Loucy (cell line): ENCODE measurements around the gene NFKBIA.

ENCODE experiments used
- H2AFZ ChIP-seq: fragments of 200-600 bp; sonication (generic); 2 replicates; pipeline ENCODE4 v1.6.0; 2016; ENCODE audit warnings: antibody characterized with exemption, mild to moderate bottlenecking, low read length, moderate library complexity
- H3F3A ChIP-seq: fragments of 200-600 bp; 2 replicates; pipeline ENCODE4 v1.6.0; 2016; ENCODE audit warnings: antibody characterized with exemption, low read depth, mild to moderate bottlenecking
- H3K27me3 ChIP-seq: fragments of 200-600 bp; sonication (generic); 2 replicates; pipeline ENCODE4 v1.6.1; 2014; ENCODE audit warnings: low read length, mild to moderate bottlenecking; ENCODE audit not compliant: insufficient read depth, poor library complexity, severe bottlenecking
- H3K36me3 ChIP-seq: fragments of 200-600 bp; sonication (generic); 2 replicates; pipeline ENCODE4 v1.6.1; 2016; ENCODE audit warnings: low read length; ENCODE audit not compliant: insufficient read depth
- H3K4me1 ChIP-seq: fragments of 200-600 bp; sonication (generic); 2 replicates; pipeline ENCODE4 v1.5.1; 2014; ENCODE audit warnings: low read length, mild to moderate bottlenecking; ENCODE audit not compliant: insufficient read depth, poor library complexity, severe bottlenecking
- H3K4me2 ChIP-seq: fragments of 200-600 bp; sonication (generic); 2 replicates; pipeline ENCODE4 v1.6.0; 2014; ENCODE audit warnings: antibody characterized with exemption, low read length, low read depth, mild to moderate bottlenecking; ENCODE audit not compliant: poor library complexity, severe bottlenecking
- H3K4me3 ChIP-seq: fragments of 200-600 bp; sonication (generic); 2 replicates; pipeline ENCODE4 v1.5.1; 2014; ENCODE audit warnings: low read length, mild to moderate bottlenecking, mixed read lengths; ENCODE audit not compliant: poor library complexity, severe bottlenecking
- H3K79me2 ChIP-seq: fragments of 200-600 bp; sonication (generic); 2 replicates; pipeline ENCODE4 v1.6.1; 2014; ENCODE audit warnings: low read length; ENCODE audit not compliant: insufficient read depth
- H3K9ac ChIP-seq: fragments of 200-600 bp; sonication (generic); 2 replicates; pipeline ENCODE4 v1.6.0; 2014; ENCODE audit warnings: mild to moderate bottlenecking, low read depth, low read length, moderate library complexity; ENCODE audit not compliant: poor library complexity, severe bottlenecking
- H3K9me2 ChIP-seq: fragments of 200-600 bp; sonication (generic); replicated peaks from 2 replicates; pipeline ENCODE4 v1.6.1; 2016; ENCODE audit warnings: low read depth, low read length, mixed read lengths
- H3K9me3 ChIP-seq: fragments of 200-600 bp; sonication (generic); 2 replicates; pipeline ENCODE4 v1.6.1; 2014; ENCODE audit warnings: mild to moderate bottlenecking, antibody characterized with exemption, low read length, low read depth; ENCODE audit not compliant: insufficient read depth
- H4K20me1 ChIP-seq: fragments of 200-600 bp; sonication (generic); 2 replicates; pipeline ENCODE4 v1.6.0; 2014; ENCODE audit warnings: antibody characterized with exemption, low read length, mild to moderate bottlenecking; ENCODE audit not compliant: insufficient read depth, poor library complexity, severe bottlenecking
- CTCF ChIP-seq: fragments of 200-600 bp; sonication (generic); conservative IDR thresholded peaks from 2 replicates; pipeline ENCODE4 v1.5.1; 2014; ENCODE audit warnings: mild to moderate bottlenecking, antibody characterized with exemption, low read length
- EZH2phosphoT487 ChIP-seq: fragments of 200-600 bp; IDR thresholded peaks from 2 replicates; pipeline ENCODE4 v1.6.1; 2018; ENCODE audit warnings: antibody characterized with exemption, mild to moderate bottlenecking, moderate library complexity, borderline replicate concordance

Gene NFKBIA

GRCh38 chr14:35395283-35395682, 9.3 kb downstream of the NFKBIA start:
- H3K4me1 ChIP-seq: no peaks in the 10 kb centered on the region
- no peak overlapping the region for H3K4me3 ChIP-seq
- H3F3A ChIP-seq: no peaks in the 10 kb centered on the region

GRCh38 chr14:35394326-35395013, 10.1 kb downstream of the NFKBIA start:
- TF ChIP-seq CTCF (no peak), EZH2phosphoT487 (no peak)
- Histone ChIP-seq H3K4me1 (no peaks in the 10 kb centered on the region), H3K9ac (no peak overlapping the region), H3K36me3 (no peaks in the 10 kb centered on the region), H3K9me3 (no peaks in the 10 kb centered on the region), H3K4me3 (no peak overlapping the region), H3F3A (no peaks in the 10 kb centered on the region), H3K4me2 (no peak overlapping the region), H3K79me2 (no peaks in the 10 kb centered on the region), H2AFZ (no peak overlapping the region), H3K9me2 (no peaks in the 10 kb centered on the region), H4K20me1 (no peaks in the 10 kb centered on the region), H3K27me3 (no peaks in the 10 kb centered on the region)

More at GRCh38 chr14:35395283-35395682, 9.3 kb downstream of the NFKBIA start:
- no peak for TF ChIP-seq EZH2phosphoT487
- TF ChIP-seq CTCF: no peak
- H3K9me3 ChIP-seq: no peaks in the 10 kb centered on the region
- no peaks in the 10 kb centered on the region for H4K20me1 ChIP-seq
- H3K4me2 ChIP-seq: no peak overlapping the region
- no peak overlapping the region for H2AFZ ChIP-seq
- H3K79me2 ChIP-seq: no peaks in the 10 kb centered on the region
- no peaks in the 10 kb centered on the region for H3K9me2 ChIP-seq
- H3K27me3 ChIP-seq: no peaks in the 10 kb centered on the region
- H3K36me3 ChIP-seq: no peaks in the 10 kb centered on the region
- no peak overlapping the region for H3K9ac ChIP-seq

- no peaks in the 10 kb centered on the region for H3F3A ChIP-seq
- H3K9me2 ChIP-seq: no peaks in the 10 kb centered on the region
- H3K9me3 ChIP-seq: no peaks in the 10 kb centered on the region
- no peak overlapping the region for H3K4me2 ChIP-seq
- no peak overlapping the region for H3K9ac ChIP-seq
- no peaks in the 10 kb centered on the region for H3K4me1 ChIP-seq
- H3K79me2 ChIP-seq: no peaks in the 10 kb centered on the region
- H3K4me3 ChIP-seq: no peak overlapping the region
- H4K20me1 ChIP-seq: no peaks in the 10 kb centered on the region
- no peak overlapping the region for H2AFZ ChIP-seq
- no peaks in the 10 kb centered on the region for H3K27me3 ChIP-seq
- TF ChIP-seq EZH2phosphoT487 (no peak), CTCF (no peak)
- no peaks in the 10 kb centered on the region for H3K36me3 ChIP-seq
Observed at GRCh38 chr14:35393826-35394225, 10.7 kb downstream of the NFKBIA start.
